DOHH2 (cell line): ENCODE measurements around the gene ASGR1.

Experiments used
- CTCF ChIP-seq: fragments of 200-600 bp; sonication (generic); IDR thresholded peaks from one replicate; pipeline ENCODE4 v1.5.1; 2014; ENCODE audit warnings: antibody characterized with exemption, mild to moderate bottlenecking, low read depth, low read length; ENCODE audit not compliant: poor library complexity, severe bottlenecking
- EZH2phosphoT487 ChIP-seq: fragments of 200-600 bp; sonication (generic); IDR thresholded peaks from 2 replicates; pipeline ENCODE4 v1.6.1; 2017; ENCODE audit warnings: borderline replicate concordance, mild to moderate bottlenecking, antibody characterized with exemption, low read length, moderate library complexity, mixed read lengths

GRCh38 chr17:7224661-7225111 lies 45.5 kb upstream of the ASGR1 start:
- TF ChIP-seq CTCF, result no peak
- TF ChIP-seq EZH2phosphoT487, result no peak
